ENCODE results near the gene AFF1. TPM values are rescaled to one million over a fixed set of nuclear protein-coding genes. Genes with fewer than 3 reads are reported as not detected.
"Not testable (repeated sequence)": the region's sequence is repeated elsewhere in the genome, so short reads cannot be mapped to it uniquely, and the experiment has no call there.

The AFF1 gene
- polyA plus RNA-seq, 3 donors from 2014 or later, result 10.1 to 35.3 (median 13.9) TPM

DNA sequence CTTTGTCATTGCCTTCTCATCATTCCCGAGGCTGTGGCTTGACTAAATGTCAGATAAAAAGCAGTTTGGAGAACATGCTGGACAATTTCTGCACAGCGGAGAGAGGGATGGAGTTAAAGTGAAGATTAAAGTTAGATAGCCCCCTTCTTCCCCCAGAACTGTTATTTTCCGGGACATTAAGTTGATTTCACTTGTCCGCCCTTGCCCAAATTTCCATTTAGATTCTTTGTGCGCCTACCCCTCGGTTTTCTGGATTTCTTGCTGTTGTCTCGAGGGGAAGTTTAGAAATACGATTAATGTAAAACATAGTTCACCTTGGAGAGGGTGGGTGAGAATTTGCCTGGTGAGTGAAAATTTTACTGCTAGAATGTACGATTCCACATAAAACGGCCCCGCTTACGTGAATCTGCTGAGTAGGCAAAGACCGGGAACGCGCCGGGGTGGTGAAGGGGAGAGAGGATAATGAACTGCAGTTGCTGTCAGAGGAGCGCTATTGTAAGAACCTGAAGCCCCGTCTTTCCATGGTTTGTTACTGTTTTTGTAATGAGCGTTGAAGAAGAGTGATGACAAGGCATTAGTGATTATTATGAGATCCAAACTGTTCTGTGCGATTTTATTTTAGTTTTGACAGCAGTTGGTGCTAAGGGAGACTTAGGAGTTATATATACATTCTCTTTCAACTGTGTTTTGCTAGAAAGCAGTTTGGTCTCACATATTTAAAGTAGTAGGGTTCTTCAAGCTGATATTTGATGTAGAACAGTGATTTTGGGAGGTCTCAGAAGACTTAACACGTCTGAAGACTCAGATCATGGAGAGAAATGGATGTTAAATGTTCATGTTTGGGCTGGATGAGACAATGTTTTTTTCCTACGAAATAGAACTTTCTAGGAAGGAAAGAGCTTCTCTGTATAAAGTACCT lies 73.0 kb downstream of the AFF1 start:
- peaks cover 48 to 73% of the 10 kb centered on the region in 2 donors for H3K4me1 Mint-ChIP-seq
- DNase-seq, result peak; percentile 18 to 22 (median 21)
- peak overlapping the region; percentile 91 to 98 (median 95) for H3K4me3 Mint-ChIP-seq
- peaks cover 4 to 9% (median 5%) of the 10 kb centered on the region in 3 donors for H3K27me3 Mint-ChIP-seq (ENCODE audit: low read depth in 3 of 3)
- no peaks in the 10 kb centered on the region for H3K9me3 Mint-ChIP-seq
- H3K36me3 Mint-ChIP-seq, result no peaks in the 10 kb centered on the region
- H3K27ac Mint-ChIP-seq, result peak overlapping the region; percentile 83 to 98 (median 94)

DNA sequence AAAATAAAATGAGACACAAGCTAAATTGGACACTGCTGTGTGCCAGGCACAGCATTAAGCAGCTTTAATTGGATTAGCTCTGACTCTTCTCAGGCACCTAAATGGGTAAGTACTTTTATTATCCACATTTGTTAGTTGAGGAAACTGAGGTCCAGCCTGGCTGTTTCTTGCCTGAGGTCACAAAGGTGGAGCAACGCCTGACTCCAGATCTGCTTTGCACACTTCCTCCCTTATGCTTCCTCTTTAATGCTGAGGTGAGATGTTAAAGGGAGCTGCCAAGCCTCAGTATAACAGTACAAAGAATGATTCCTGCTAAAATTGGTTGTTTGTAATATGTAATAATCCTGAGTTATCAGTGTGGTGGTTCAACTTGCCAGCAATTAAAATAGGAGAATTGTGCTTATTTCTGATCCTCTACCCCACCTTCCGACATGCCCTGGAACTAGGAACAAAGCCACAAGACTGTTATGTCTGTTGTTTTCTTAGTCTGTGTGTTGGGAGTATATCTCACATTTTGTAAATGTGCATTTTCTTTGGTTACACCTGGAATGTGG lies 74.4 kb downstream of the AFF1 start:
- Mint-ChIP-seq H3K36me3 (no peaks in the 10 kb centered on the region), H3K9me3 (no peaks in the 10 kb centered on the region), H3K4me3 (peak overlapping the region; percentile 17 to 64 (median 61)), H3K27me3 (ENCODE audit: low read depth in 3 of 3) (peaks cover 4 to 9% (median 5%) of the 10 kb centered on the region in 3 donors), H3K27ac (peak overlapping the region in 3 of 6 donors; percentile 21 to 83 (median 72)), H3K4me1 (peaks cover 58 to 80% of the 10 kb centered on the region in 2 donors)
- no peak for DNase-seq

DNA sequence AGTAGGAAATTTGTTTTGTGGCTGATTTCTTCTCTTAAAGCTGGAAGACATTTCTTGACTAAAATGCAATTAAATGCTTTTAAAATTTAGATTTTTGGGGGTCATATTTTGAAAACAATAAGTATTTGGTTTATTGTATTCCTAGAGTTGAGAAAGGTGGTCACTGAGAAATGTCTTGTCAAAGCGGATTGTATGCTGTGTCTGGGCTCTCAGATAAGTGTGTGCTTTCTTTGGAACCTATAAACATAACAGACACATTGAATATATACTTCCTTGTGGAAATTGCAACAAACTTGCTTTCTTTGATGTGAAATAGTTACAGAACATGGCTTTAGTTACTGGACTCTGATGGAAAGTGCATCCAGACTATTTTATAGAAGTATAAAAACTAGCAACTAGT lies 75.4 kb downstream of the AFF1 start:
- Mint-ChIP-seq H3K36me3 (no peaks in the 10 kb centered on the region), H3K4me3 (no peak overlapping the region), H3K27me3 (ENCODE audit: low read depth in 3 of 3) (peaks cover 4 to 9% (median 5%) of the 10 kb centered on the region in 3 donors), H3K27ac (no peak overlapping the region), H3K4me1 (peaks cover 64 to 85% of the 10 kb centered on the region in 2 donors), H3K9me3 (no peaks in the 10 kb centered on the region)
- DNase-seq, result no peak

DNA sequence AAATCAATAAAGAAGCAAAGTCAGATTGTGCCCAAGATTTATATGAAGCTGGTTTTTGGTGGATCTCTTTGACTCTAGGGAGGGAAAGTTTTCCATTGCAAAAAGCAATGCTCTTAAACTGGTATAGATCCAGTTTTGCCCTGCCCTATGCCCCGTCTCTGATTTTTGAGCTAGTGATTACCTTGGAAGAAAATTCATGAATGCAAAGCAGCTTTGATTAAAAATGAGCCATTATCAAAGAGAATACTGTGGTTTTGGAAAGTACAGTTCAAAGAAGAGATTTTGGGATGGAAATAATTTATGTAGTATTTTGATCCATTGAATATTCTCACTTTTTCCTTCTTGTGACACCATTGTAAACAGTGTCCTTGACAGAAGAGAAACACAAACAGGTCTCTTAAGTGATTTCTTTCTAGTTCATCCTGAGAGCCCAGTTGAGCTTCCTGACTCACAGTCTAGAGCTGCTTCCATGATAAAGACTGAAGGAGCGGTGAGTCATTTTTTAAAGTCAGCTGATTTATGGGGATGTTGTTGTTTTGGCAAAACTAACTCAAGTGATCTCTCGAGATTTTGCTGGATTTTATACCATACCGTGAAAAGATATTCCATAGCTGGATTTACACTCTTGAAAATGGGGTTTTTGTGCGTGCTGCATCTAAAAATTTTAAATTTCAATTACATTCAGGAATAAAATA lies 76.7 kb downstream of the AFF1 start:
- Mint-ChIP-seq H3K4me3 (no peak overlapping the region), H3K27ac (no peak overlapping the region), H3K27me3 (ENCODE audit: low read depth in 3 of 3) (peaks cover under 1 to 8% (median 6%) of the 10 kb centered on the region in 3 donors), H3K4me1 (peaks cover 63 to 85% of the 10 kb centered on the region in 2 donors), H3K36me3 (no peaks in the 10 kb centered on the region), H3K9me3 (no peaks in the 10 kb centered on the region)
- DNase-seq, result no peak

DNA sequence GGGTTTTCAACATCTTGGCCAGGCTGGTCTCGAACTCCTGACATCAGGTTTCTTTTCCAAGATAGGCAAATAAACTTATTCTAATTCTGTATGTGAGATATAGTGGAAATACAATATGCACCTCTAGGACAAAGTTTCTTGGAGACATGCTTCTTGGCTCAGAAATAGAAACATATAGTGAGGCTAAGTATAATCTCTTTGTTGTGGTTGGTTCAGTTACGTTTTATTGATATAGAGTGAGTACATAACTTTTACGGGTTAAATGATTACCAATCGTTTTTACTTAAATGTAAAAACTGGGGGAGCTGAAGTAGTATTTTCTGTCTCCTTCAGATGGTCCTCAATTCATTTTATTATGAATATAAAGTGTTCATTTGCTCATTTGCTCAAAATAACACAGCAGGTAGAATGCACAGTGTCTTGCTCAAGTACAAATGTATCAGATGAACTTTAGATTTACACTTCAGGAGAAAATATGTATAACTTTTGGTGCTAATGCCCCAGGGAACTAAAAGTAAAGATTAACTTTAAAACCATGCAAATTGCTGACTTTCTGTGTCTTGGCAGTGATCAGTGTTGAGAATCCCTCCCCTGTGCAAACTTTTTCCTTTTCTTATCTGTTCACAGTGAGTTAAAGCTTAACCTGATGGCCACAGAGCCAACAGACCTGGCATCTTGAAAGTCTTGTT lies 77.6 kb downstream of the AFF1 start:
- no peak for DNase-seq
- Mint-ChIP-seq H3K9me3 (no peaks in the 10 kb centered on the region), H3K36me3 (no peaks in the 10 kb centered on the region), H3K27me3 (ENCODE audit: low read depth in 3 of 3) (peaks cover 0 to 2% (median 2%) of the 10 kb centered on the region in 3 donors), H3K4me3 (no peak overlapping the region), H3K27ac (no peak overlapping the region), H3K4me1 (peaks cover 69 to 93% of the 10 kb centered on the region in 2 donors)

DNA sequence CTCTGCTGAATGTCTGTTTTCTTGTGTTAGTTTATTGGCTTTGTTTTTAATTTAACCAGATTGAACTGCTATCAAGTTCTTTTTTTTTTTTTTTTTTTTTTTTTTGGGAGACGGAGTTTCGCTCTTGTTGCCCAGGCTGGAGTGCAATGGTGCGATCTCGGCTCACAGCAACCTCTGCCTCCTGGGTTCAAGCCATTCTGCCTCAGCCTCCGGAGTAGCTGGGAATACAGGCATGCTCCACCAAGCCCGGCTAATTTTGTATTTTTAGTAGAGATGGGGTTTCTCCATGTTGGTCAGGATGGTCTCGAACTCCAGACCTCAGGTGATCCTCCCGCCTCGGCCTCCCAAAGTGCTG lies 78.1 kb downstream of the AFF1 start:
- H3K9me3 Mint-ChIP-seq; H3K36me3 Mint-ChIP-seq; H3K27me3 Mint-ChIP-seq (ENCODE audit: low read depth in 3 of 3); H3K4me3 Mint-ChIP-seq; DNase-seq; H3K27ac Mint-ChIP-seq: not testable (repeated sequence)
- H3K4me1 Mint-ChIP-seq, result peaks cover 68 to 93% of the 10 kb centered on the region in 2 donors

DNA sequence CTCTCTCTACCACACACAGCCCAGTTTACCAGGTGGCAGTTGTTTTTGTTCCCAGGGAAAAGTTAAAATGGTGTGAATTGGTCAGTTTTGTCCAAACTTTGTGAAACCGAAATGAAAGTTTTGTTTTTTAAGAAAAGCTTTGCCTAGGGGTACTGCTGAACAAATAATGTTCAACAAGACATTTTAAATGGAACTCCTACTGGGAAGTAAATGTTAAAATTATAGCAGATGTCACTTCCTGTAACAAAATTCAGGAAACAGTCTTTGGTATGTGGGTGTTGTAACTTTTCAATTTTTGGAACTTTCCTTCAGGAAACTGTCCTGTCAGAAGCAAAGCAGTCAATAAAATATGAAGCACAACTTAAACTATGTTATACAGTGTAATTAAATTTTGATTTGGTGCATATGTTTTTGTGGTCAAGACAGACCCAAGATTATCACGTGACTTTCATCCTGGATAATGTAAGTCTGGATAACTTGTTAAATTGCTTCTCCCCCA lies 79.5 kb downstream of the AFF1 start:
- DNase-seq, result no peak
- H3K27me3 Mint-ChIP-seq (ENCODE audit: low read depth in 3 of 3), result peaks cover 0 to 2% (median 0%) of the 10 kb centered on the region in 3 donors
- peaks cover 69 to 93% of the 10 kb centered on the region in 2 donors for H3K4me1 Mint-ChIP-seq
- peak overlapping the region in 2 of 5 donors; percentile 21 to 48 for H3K4me3 Mint-ChIP-seq
- H3K27ac Mint-ChIP-seq, result peak overlapping the region in 2 of 6 donors; percentile 18 to 66
- no peaks in the 10 kb centered on the region for H3K36me3 Mint-ChIP-seq
- H3K9me3 Mint-ChIP-seq, result no peaks in the 10 kb centered on the region

DNA sequence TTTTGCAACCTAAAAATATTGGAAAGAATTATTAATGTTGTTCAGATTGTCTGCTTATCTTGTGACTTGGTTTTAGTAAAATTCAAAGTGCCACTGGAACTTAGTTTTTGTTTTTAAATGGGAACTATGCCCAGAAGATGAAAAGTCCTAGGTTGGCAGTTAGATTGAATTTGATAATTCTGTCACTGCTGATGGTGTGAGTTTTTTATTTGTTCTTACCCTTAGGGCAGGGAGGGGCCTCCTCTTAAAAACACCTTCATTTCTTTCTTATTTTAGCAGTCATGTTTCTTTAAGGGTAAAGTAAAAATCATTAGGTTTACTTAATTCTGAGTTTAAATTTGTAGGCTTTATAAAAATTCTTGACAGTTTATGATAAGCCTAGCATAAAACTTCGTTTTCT lies 80.6 kb downstream of the AFF1 start:
- no peaks in the 10 kb centered on the region for H3K9me3 Mint-ChIP-seq
- no peak overlapping the region for H3K27ac Mint-ChIP-seq
- peaks cover 72 to 93% of the 10 kb centered on the region in 2 donors for H3K4me1 Mint-ChIP-seq
- DNase-seq, result no peak
- no peaks in the 10 kb centered on the region for H3K36me3 Mint-ChIP-seq
- H3K27me3 Mint-ChIP-seq (ENCODE audit: low read depth in 3 of 3), result peaks cover 0 to 2% (median 0%) of the 10 kb centered on the region in 3 donors
- no peak overlapping the region for H3K4me3 Mint-ChIP-seq

DNA sequence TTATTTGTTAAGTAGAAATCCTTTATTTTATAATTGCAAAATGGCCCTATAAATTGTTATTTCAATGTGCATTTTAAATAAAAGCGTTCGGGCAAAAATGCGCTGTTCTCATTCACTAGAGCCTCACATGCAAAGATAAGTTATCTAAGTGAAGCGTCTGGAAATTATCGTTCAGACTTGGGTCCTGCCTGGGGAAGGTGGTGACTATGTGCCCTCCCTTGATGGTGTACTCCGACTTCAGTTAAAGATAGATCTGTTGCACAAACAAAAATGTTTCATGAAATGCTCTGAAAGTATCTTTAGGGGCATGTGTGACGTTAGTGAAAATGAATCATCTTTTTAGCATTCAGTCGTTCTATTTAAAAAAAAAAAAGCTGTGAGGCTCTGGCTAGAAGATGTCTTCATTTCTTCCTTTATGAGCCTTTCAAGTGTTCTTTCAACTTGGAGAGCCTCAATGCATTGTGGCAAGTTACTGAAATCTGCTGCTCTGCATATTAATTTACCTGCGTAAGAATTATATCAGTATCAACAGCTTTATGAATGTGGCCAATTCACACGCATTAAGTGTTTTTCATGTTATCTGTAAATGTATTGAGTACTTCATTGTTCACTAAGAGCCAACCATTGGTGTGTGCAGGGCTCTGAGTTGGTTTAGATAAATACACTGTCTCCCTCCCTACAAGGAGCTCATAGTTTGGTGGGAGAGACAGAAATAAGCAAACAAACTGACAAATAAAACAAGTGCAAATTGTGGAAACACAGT lies 83.0 kb downstream of the AFF1 start:
- no peak for DNase-seq
- H3K36me3 Mint-ChIP-seq, result no peaks in the 10 kb centered on the region
- no peaks in the 10 kb centered on the region for H3K9me3 Mint-ChIP-seq
- H3K4me3 Mint-ChIP-seq, result peak overlapping the region in 1 of 5 donors; percentile 40
- peak overlapping the region in 5 of 6 donors; percentile 0 to 55 (median 20) for H3K27ac Mint-ChIP-seq
- peaks cover 75 to 94% of the 10 kb centered on the region in 2 donors for H3K4me1 Mint-ChIP-seq
- H3K27me3 Mint-ChIP-seq (ENCODE audit: low read depth in 3 of 3), result peaks cover 0 to 2% (median 0%) of the 10 kb centered on the region in 3 donors

DNA sequence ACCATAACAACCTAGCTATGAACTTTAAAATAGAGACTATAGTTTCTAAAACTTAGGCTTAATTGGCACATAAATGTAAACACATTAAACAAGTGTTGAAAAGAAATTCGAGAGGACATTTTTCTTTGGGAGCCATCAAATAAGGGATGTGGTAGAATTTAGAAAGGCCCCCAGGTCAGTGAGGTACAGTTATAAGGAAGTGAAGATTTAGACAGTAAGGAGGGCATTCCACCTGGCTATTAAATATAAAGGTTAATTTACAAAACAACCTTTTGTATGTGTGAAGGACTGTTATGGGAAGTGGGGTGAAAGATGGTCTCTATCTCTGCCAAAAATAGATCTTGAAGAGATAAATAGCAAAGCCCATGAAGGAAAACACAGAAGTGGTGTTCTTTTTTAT lies 83.9 kb downstream of the AFF1 start:
- Mint-ChIP-seq H3K36me3 (no peaks in the 10 kb centered on the region), H3K4me3 (no peak overlapping the region), H3K27ac (peak overlapping the region in 5 of 6 donors; percentile 20 to 77 (median 65)), H3K27me3 (ENCODE audit: low read depth in 3 of 3) (peaks cover 0 to 2% (median 0%) of the 10 kb centered on the region in 3 donors), H3K4me1 (peaks cover 72 to 95% of the 10 kb centered on the region in 2 donors), H3K9me3 (no peaks in the 10 kb centered on the region)
- DNase-seq, result no peak

DNA sequence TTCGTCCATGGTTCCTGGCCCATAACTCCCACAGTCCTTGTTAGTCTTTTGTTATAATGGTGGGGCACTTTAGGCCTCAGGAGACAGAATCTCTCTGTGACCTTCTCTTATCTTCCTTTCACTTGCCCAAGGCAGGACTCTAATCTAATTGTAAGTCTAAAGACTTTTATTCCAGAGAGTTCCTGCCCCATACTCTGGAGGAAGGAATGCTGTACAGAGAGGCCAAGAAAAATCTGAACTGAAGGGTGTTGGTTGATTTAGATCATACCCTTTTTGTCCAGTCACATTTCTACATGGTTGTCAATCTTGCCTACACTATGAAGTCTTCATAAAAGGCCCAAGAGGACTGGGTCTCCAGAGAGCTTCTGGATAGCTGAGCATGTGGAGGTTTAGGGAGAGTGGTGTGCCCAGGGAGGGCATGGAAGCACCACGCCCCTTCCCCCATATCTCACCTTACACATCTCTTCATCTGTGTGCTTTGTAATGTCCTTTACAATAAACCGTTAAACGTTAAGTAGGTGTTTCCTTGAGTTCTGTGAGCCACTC lies 84.5 kb downstream of the AFF1 start:
- no peak overlapping the region for H3K4me3 Mint-ChIP-seq
- H3K9me3 Mint-ChIP-seq, result no peaks in the 10 kb centered on the region
- H3K27ac Mint-ChIP-seq, result peak overlapping the region in 4 of 6 donors; percentile 7 to 73 (median 58)
- H3K4me1 Mint-ChIP-seq, result peaks cover 70 to 95% of the 10 kb centered on the region in 2 donors
- no peaks in the 10 kb centered on the region for H3K36me3 Mint-ChIP-seq
- no peak for DNase-seq
- peaks cover 0 to 2% (median 0%) of the 10 kb centered on the region in 3 donors for H3K27me3 Mint-ChIP-seq (ENCODE audit: low read depth in 3 of 3)

DNA sequence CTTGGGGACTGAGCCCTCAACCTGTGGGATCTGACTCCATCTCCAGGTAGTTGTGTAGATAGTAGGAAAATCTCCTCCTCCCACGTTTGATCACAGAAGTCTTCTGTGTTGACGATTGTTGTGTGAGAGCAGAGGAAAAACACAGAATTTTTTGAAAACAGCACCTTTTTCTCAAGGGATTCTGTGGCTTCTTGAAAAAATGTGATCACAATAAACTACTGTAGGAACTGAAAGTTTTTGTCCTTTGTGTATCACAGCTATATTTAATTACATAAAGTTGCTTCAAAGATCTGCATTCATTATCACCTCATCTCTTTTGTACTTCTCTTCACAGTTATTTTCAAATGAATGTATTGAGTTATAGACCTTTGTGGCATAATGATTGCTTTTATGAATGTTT lies 85.1 kb downstream of the AFF1 start:
- peaks cover 64 to 93% of the 10 kb centered on the region in 2 donors for H3K4me1 Mint-ChIP-seq
- H3K36me3 Mint-ChIP-seq, result no peaks in the 10 kb centered on the region
- peaks cover 0 to 2% (median 0%) of the 10 kb centered on the region in 3 donors for H3K27me3 Mint-ChIP-seq (ENCODE audit: low read depth in 3 of 3)
- H3K4me3 Mint-ChIP-seq, result peak overlapping the region in 1 of 5 donors; percentile 1
- H3K9me3 Mint-ChIP-seq, result no peaks in the 10 kb centered on the region
- peak overlapping the region in 2 of 6 donors; percentile 56 to 73 for H3K27ac Mint-ChIP-seq
- DNase-seq, result no peak
